ENCODE results near the gene DNAJB11.

- TF ChIP-seq CTCF (IDR thresholded peaks at IDR 0.05) (no peak), EP300 (IDR thresholded peaks at IDR 0.05) (no peak), POLR2A (IDR thresholded peaks at IDR 0.05) (no peak)
These were observed 1.1 kb downstream of the DNAJB11 start for GRCh38 chr3:186571644-186572013.

Measured in tibial nerve (tissue), 4 donors.